Left ventricle myocardium inferior (tissue), 1 donor: Measurements from ENCODE around the gene PHF21A. TPM values are rescaled to one million over a fixed set of nuclear protein-coding genes. Genes with fewer than 3 reads are reported as not detected.
"Not testable (repeated sequence)": the region's sequence is repeated elsewhere in the genome, so short reads cannot be mapped to it uniquely, and the experiment has no call there.

Experiments
- DNase-seq: peaks from one replicate; pipeline ENCODE4 v3.0.0-alpha.2; 2020
- H3K27ac ChIP-seq: fragments of 200-600 bp; replicated peaks from 2 replicates; pipeline ENCODE4 v1.8.0; 2021
- H3K27me3 ChIP-seq: fragments of 200-600 bp; 2 replicates; pipeline ENCODE4 v1.8.0; 2021; ENCODE audit warnings: low read depth
- H3K36me3 ChIP-seq: fragments of 200-600 bp; 2 replicates; pipeline ENCODE4 v1.8.0; 2021
- H3K4me1 ChIP-seq: fragments of 200-600 bp; 2 replicates; pipeline ENCODE4 v1.8.0; 2021
- H3K4me3 ChIP-seq: fragments of 200-600 bp; 2 replicates; pipeline ENCODE4 v1.8.0; 2021; ENCODE audit warnings: mild to moderate bottlenecking, moderate library complexity
- H3K9me3 ChIP-seq: fragments of 200-600 bp; replicated peaks from 2 replicates; pipeline ENCODE4 v1.8.0; 2021
- CTCF ChIP-seq: fragments of 200-600 bp; IDR thresholded peaks from 2 replicates; pipeline ENCODE4 v1.8.0; 2021; ENCODE audit warnings: antibody characterized with exemption, mild to moderate bottlenecking, borderline replicate concordance
- intact Hi-C: fragments of 100-400 bp; cut with micrococcal nuclease; formaldehyde crosslinking; loops from one replicate; pipeline ENCODE4 v1.11.0; 2022
- total RNA-seq: library from RNA; stranded (reverse); fragmentation: NEBNext Ultra II Directional; extraction: Animal tissue kit (Norgen Biotek cat#: 25700); gene quantifications from one replicate; pipeline ENCODE4 v1.2.1, GENCODE V29; 2021
- donor health status: DM: no; HTN: yes; CAD: no; lungs with severe emphysema.

The PHF21A gene
- total RNA-seq, 1 donor from 2014 or later = 36.6 TPM

- intact Hi-C loops = no loop called here
- no peak for DNase-seq
- Histone ChIP-seq H3K9me3 (peaks cover 7% of the 10 kb centered on the region), H3K4me3 (no peak overlapping the region), H3K27me3 (no peaks in the 10 kb centered on the region), H3K36me3 (no peaks in the 10 kb centered on the region), H3K27ac (no peak overlapping the region), H3K4me1 (no peaks in the 10 kb centered on the region)
- TF ChIP-seq CTCF = no peak
Measured at GRCh38 chr11:46018651-46019050, 102.6 kb downstream of the PHF21A start.

DNA sequence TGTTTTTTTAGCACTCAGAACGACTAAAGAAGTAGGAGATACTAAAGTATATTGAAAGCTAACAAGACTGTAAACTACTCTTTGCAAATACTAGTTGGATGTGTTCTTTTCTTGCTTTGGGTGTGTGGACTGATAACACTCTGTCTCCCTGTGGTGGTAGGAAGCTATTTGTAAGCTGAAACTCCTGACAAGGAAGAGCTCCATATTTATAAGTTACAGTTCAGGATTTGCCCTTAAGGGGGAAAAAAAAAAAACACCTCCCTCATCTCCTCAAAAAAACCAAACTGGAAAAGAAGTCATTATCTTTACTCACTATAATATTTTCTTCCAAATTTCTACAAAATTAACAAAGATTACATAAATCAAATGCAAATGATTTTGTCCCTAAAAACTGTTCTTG, 103.9 kb downstream of the PHF21A start:
- Histone ChIP-seq H3K27me3 (no peaks in the 10 kb centered on the region), H3K36me3 (no peaks in the 10 kb centered on the region), H3K4me1 (no peaks in the 10 kb centered on the region), H3K27ac (no peak overlapping the region), H3K9me3 (peaks cover 7% of the 10 kb centered on the region), H3K4me3 (no peak overlapping the region)
- TF ChIP-seq CTCF = no peak
- no peak for DNase-seq
- intact Hi-C loops = no loop called here

- no peaks in the 10 kb centered on the region for H3K36me3 ChIP-seq
- intact Hi-C loops = no loop called here
- H3K9me3 ChIP-seq = peaks cover 7% of the 10 kb centered on the region
- H3K4me1 ChIP-seq = no peaks in the 10 kb centered on the region
- no peak overlapping the region for H3K27ac ChIP-seq
- no peak overlapping the region for H3K4me3 ChIP-seq
- no peaks in the 10 kb centered on the region for H3K27me3 ChIP-seq
- no peak for TF ChIP-seq CTCF
- no peak for DNase-seq
Measured at GRCh38 chr11:46015941-46016340, 105.3 kb downstream of the PHF21A start.

- H3K4me3 ChIP-seq, DNase-seq, H3K9me3 ChIP-seq, H3K27ac ChIP-seq, H3K36me3 ChIP-seq, H3K27me3 ChIP-seq, intact Hi-C loops: not testable (repeated sequence)
- peaks cover 14% of the 10 kb centered on the region for H3K4me1 ChIP-seq
Measured at GRCh38 chr11:46014168-46014567, 107.1 kb downstream of the PHF21A start.

- Histone ChIP-seq H3K4me1 (peaks cover 14% of the 10 kb centered on the region), H3K27me3 (no peaks in the 10 kb centered on the region), H3K4me3 (no peak overlapping the region), H3K27ac (no peak overlapping the region), H3K36me3 (no peaks in the 10 kb centered on the region), H3K9me3 (peaks cover 7% of the 10 kb centered on the region)
- DNase-seq = no peak
- intact Hi-C loops = no loop called here
- TF ChIP-seq CTCF = no peak
Measured at GRCh38 chr11:46012185-46012584, 109.1 kb downstream of the PHF21A start.

DNA sequence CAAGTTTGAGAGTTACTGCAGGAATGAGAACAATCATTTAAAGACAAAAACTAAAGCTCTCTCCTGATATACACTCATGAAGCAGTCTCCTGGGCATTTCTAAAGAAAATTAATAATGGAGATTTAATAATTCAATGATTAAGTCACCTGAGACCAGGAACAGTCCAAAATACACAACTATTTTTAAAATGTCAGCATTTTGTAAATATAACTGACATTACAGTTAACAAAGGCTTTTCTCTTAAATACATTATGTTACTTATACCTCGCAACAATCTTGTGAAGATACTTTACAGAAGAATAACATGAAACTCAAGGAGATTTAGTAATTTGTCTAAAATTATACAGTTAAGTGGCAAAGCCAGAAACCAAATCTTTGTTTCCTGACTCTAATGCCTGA, 111.2 kb downstream of the PHF21A start:
- peaks cover 14% of the 10 kb centered on the region for H3K4me1 ChIP-seq
- TF ChIP-seq CTCF = no peak
- no peak overlapping the region for H3K4me3 ChIP-seq
- DNase-seq = no peak
- no peak overlapping the region for H3K27ac ChIP-seq
- H3K27me3 ChIP-seq = no peaks in the 10 kb centered on the region
- intact Hi-C loops = no loop called here
- no peaks in the 10 kb centered on the region for H3K36me3 ChIP-seq
- peaks cover 6% of the 10 kb centered on the region for H3K9me3 ChIP-seq
